ENCODE measurements around the gene TMEM51. TPM values are rescaled to one million over a fixed set of nuclear protein-coding genes. Genes with fewer than 3 reads are reported as not detected.

The TMEM51 gene
- polyA plus RNA-seq, 1 donor from 2014 or later: not detected

DNA sequence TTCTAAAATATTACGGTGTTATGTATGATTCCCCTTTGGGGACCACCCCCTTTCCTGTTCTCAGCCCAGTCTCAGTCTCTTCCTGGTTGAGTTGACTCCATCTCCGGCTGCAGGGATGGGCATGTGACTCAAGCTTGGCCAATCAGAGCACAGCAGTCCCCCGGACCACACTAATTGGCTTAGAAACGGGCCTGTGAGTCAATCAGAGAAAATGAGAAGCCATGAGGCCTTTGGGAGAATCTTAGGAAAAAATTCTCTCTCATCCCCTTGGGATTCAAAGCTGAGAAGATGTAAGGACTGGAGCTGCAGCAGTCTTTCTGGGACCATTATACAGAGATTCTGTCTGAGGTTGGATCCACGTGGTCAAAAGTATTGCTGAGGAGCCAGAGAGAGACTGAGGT, 82.8 kb downstream of the TMEM51 start:
- Mint-ChIP-seq H3K27me3 (peaks cover 6% of the 10 kb centered on the region), H3K4me1 (peaks cover 0 to 4% (median 3%) of the 10 kb centered on the region in 3 donors), H3K36me3 (peaks cover 1% of the 10 kb centered on the region), H3K9me3 (no peaks in the 10 kb centered on the region), H3K27ac (no peak overlapping the region), H3K4me3 (no peak overlapping the region)

DNA sequence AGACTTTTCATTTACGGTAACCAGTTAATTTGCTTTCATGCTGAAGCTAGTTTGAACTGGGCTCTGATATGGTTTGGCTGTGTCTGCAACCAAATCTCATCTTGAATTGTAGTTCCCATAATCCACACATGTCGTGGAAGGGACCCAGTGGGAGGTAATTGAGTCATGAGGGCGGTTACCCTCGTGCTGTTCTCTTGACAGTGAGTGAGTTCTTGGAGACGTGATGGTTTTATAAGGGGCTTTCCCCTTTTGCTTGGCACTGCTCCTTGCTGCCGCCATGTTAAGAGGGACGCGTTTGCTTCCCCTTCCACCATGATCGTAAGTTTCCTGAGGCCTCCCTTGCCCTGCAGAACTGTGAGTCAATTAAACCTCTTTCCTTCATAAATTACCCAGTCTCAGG, 83.2 kb downstream of the TMEM51 start:
- Mint-ChIP-seq H3K4me3 (no peak overlapping the region), H3K27ac (no peak overlapping the region), H3K36me3 (peaks cover 1% of the 10 kb centered on the region), H3K4me1 (no peaks in the 10 kb centered on the region), H3K27me3 (peaks cover 6% of the 10 kb centered on the region), H3K9me3 (no peaks in the 10 kb centered on the region)

DNA sequence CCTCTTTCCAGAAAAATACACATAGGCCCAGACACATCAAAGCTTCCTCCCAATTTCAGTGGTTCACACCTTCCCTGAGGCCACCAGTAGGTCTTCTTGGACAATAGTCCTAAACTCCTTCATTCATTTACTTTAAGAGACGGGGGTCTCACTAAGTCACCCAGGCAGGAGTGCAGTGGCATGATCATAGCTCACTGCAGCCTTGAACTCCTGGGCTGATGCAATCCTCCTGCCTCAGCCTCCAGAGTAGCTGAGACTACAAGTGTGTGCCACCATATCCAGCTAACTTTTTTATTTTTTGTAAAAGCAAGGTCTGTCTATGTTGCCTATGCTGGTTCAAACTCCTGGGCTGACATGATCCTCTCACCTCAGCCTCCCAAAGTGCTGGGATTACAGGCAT, 85.2 kb downstream of the TMEM51 start:
- Mint-ChIP-seq H3K4me3 (no peak overlapping the region), H3K36me3 (peaks cover 1% of the 10 kb centered on the region), H3K9me3 (no peaks in the 10 kb centered on the region), H3K4me1 (peaks cover 0 to 2% (median 0%) of the 10 kb centered on the region in 3 donors), H3K27me3 (peaks cover 6% of the 10 kb centered on the region), H3K27ac (no peak overlapping the region)

DNA sequence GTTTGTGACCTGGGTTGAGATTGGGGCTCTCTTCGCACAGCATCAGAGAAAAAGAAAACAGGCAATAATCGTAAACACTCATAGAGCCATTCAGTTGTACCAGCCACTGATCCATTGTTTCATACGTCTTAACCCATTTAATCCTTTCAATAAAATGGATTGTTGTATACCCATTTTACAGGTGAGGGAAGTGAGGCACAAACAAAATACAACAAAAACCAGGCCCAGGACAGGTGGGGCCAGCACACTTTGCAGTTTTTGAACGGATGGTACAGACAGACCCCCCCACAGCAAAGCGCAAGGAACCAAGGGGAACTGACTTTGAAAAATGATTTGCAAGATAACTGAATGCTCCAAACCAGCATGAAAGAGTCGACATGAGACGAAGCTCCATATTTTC, 89.2 kb downstream of the TMEM51 start:
- no peak overlapping the region for H3K27ac Mint-ChIP-seq
- H3K4me3 Mint-ChIP-seq: no peak overlapping the region
- peaks cover 5 to 8% (median 6%) of the 10 kb centered on the region in 3 donors for H3K4me1 Mint-ChIP-seq
- H3K27me3 Mint-ChIP-seq: peaks cover 23% of the 10 kb centered on the region
- H3K36me3 Mint-ChIP-seq: peaks cover 1% of the 10 kb centered on the region
- H3K9me3 Mint-ChIP-seq: peaks cover 0 to 8% (median 5%) of the 10 kb centered on the region in 3 donors

DNA sequence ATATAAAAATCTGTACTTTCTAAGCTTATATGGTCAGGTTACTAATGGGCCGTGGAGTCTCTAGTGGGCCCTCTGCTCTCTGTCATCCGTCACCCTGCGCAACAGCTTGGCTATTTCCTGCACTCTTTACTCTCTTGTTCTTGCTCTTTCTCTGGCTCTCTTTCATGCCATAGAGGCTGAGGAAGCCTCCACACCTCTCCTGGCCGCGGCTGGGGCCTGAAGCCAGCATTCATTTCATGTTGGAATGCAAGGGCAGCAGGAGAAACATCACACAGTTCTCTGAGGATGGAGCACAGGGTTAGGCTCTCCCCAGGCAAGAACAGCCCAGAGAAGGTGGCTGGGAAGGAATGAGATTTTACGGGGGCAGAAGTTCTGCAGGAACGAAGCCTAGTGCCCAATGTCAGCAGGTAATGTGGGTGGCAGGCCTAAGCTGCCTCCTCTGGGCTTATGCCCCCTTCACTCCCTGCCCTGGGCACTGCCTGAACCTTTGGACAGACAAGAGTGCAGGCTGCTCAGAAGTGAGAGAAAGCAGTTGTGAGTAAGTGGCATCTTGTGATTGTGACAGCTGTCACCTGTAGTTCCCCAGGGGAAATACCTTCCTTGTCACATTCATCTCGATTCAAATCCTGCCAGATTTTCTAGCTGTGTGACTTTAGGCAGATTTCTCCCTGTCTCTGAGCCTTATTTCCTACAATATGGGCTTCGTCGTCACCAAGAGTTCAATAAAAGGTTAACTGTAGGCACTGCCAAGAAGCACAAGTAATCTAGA, 89.9 kb downstream of the TMEM51 start:
- Mint-ChIP-seq H3K4me3 (no peak overlapping the region), H3K27me3 (peaks cover 26% of the 10 kb centered on the region), H3K27ac (no peak overlapping the region), H3K36me3 (peaks cover 1% of the 10 kb centered on the region), H3K4me1 (peaks cover 5 to 9% (median 6%) of the 10 kb centered on the region in 3 donors), H3K9me3 (peaks cover 0 to 8% (median 5%) of the 10 kb centered on the region in 3 donors)

DNA sequence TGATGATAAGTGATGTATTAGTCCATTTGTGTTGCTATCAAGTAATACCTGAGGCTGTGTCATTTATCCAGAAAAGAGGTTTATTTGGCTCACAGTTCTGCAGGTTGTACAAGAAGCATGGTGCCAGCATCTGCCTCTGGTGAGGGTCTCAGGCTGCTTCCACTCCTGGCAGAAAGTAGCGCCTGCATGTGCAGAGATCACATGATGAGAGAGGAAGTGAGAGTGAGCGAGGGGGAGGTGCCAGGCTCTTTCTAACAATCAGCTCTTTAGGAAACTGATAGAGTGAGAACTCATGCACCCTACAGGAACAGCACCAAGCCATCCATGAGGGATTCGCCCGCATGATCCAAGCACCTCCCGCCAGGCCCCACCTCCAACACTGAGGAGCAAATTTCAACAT, 91.3 kb downstream of the TMEM51 start:
- H3K27me3 Mint-ChIP-seq: peaks cover 33% of the 10 kb centered on the region
- H3K27ac Mint-ChIP-seq: no peak overlapping the region
- H3K4me1 Mint-ChIP-seq: peaks cover 6 to 9% (median 7%) of the 10 kb centered on the region in 3 donors
- H3K4me3 Mint-ChIP-seq: peak overlapping the region in 1 of 4 donors; percentile 78
- H3K36me3 Mint-ChIP-seq: no peaks in the 10 kb centered on the region
- H3K9me3 Mint-ChIP-seq: peaks cover 0 to 8% (median 5%) of the 10 kb centered on the region in 3 donors

DNA sequence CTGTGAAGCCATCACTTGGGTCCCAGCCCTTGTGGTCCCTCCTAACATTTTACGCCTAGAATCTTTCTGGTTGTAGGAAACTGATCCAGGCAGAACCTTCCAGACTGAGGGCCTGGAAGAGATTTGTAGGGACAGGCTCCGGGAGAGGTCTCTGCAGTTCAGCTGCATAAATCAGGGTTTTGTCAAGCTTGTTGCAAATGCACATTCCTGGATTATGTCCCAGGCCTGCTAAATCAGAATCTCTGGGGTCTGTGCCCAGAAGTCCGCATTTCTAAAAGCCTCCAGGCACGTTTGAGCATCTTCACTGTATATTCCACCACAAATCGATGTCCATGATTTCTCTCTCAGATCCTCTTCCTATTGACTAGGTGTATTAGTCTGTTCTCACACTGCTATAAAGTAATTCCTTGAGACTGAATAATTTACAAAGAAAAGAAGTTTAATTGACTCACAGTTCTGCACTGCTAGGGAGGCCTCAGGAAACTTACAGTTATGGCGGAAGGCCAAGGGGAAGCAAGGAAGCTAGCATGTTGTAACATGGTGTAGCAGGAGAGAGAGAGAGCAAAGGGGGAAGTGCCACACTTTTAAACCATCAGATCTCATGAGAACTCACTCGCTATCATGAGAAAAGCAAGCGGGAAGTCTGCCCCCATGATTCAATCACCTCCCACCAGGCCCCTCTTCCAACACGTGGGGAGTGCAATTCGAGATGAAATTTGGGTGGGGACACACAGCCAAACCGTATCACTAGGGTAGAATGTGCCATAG, 92.2 kb downstream of the TMEM51 start:
- no peak overlapping the region for H3K27ac Mint-ChIP-seq
- no peaks in the 10 kb centered on the region for H3K36me3 Mint-ChIP-seq
- peaks cover 35% of the 10 kb centered on the region for H3K27me3 Mint-ChIP-seq
- H3K4me3 Mint-ChIP-seq: peak overlapping the region in 1 of 4 donors; percentile 77
- H3K9me3 Mint-ChIP-seq: peaks cover 0 to 8% (median 5%) of the 10 kb centered on the region in 3 donors
- H3K4me1 Mint-ChIP-seq: peaks cover 6 to 9% (median 7%) of the 10 kb centered on the region in 3 donors

DNA sequence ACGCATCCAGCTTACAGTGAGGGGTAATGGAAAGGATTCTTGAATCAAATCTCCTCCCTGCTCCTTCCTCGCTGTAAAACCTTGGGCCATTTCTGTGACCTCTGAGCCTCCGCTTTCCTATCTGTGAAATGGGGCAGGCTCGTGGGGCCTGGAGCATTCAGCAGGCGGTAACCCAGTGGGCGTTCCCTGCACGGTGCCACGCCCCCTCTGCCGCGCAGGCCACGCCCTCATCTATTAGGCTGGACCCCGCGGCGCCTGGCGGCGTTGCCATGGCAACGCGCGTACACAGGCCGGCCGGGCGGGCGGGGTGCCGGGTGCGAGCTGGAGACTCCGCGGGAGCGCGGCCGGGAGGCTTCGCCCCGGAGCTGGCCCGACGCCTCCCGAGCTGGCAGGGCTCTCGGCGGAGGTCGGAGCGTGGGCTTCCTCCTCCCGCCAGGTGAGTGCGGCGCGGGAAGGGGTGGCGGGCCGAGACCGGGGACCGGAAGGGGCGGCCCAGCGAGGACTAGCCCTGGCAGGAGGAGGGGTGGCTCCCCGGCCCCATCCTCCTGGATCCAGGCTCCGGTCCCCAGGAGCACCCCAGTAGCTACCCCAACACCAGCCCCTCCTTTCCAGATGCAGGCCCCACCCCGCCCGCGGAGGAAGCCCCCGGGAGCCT, 93.5 kb downstream of the TMEM51 start, which contains the start of gene FHAD1:
TSS of gene FHAD1 (plus strand) at position 264 of the 655 bp plus-strand sequence. CDS start 4,562 bp downstream, outside the sequence.
- Mint-ChIP-seq H3K27me3 (peaks cover 32% of the 10 kb centered on the region), H3K4me1 (peaks cover 6 to 9% (median 7%) of the 10 kb centered on the region in 3 donors), H3K36me3 (no peaks in the 10 kb centered on the region), H3K27ac (peak within 1 kb of the TSS in 1 of 3 donors; percentile 75), H3K4me3 (peak within 1 kb of the TSS in 3 of 4 donors; percentile 35 to 77 (median 67)), H3K9me3 (peaks cover 0 to 8% (median 5%) of the 10 kb centered on the region in 3 donors)

DNA sequence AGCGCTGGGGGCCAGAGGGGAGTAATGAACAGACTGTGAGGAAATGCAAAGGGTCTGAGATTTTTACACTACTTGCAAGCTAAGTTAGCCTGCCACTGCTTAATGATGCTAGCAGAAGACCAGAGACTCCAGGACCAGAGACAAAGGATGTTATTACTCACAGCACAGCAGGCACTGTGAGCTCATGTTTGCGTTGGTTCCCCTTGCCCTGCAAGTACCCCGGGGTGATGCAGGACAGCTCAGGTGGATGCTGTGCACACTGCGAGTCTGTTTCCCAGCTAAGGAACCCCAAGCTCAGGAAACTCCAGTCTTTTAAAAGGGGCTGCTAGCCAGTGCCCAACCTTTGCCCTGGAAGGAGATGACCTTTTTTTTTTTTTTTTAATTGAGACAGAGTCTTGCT, 94.7 kb downstream of the TMEM51 start:
- Mint-ChIP-seq H3K36me3 (no peaks in the 10 kb centered on the region), H3K9me3 (peaks cover 0 to 8% (median 5%) of the 10 kb centered on the region in 3 donors), H3K27ac (no peak overlapping the region), H3K4me1 (peaks cover 6 to 13% (median 8%) of the 10 kb centered on the region in 3 donors), H3K4me3 (no peak overlapping the region), H3K27me3 (peaks cover 32% of the 10 kb centered on the region)

DNA sequence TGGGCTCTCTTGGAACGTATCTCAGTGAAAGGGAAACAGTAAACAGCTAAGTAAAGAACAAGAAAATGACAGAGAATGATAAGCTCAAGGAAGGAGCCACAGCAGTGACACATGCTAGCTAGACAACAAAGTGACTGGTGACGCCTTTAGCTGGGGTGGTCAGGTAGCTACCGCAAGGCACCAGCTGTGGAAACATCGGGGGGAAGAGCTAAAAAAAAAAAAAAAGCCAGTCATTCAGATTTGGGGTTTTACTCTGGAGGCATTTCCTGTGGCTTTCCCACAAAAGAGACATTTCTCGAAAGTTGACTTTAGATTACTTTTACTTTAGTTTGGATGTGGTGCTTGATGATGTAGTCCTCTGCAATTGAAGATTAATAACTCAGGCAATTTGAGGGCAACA, 95.5 kb downstream of the TMEM51 start:
- Mint-ChIP-seq H3K36me3 (no peaks in the 10 kb centered on the region), H3K27me3 (peaks cover 32% of the 10 kb centered on the region), H3K4me3 (no peak overlapping the region), H3K27ac (no peak overlapping the region), H3K9me3 (peaks cover 0 to 8% (median 5%) of the 10 kb centered on the region in 3 donors), H3K4me1 (peaks cover 6 to 13% (median 9%) of the 10 kb centered on the region in 3 donors)

DNA sequence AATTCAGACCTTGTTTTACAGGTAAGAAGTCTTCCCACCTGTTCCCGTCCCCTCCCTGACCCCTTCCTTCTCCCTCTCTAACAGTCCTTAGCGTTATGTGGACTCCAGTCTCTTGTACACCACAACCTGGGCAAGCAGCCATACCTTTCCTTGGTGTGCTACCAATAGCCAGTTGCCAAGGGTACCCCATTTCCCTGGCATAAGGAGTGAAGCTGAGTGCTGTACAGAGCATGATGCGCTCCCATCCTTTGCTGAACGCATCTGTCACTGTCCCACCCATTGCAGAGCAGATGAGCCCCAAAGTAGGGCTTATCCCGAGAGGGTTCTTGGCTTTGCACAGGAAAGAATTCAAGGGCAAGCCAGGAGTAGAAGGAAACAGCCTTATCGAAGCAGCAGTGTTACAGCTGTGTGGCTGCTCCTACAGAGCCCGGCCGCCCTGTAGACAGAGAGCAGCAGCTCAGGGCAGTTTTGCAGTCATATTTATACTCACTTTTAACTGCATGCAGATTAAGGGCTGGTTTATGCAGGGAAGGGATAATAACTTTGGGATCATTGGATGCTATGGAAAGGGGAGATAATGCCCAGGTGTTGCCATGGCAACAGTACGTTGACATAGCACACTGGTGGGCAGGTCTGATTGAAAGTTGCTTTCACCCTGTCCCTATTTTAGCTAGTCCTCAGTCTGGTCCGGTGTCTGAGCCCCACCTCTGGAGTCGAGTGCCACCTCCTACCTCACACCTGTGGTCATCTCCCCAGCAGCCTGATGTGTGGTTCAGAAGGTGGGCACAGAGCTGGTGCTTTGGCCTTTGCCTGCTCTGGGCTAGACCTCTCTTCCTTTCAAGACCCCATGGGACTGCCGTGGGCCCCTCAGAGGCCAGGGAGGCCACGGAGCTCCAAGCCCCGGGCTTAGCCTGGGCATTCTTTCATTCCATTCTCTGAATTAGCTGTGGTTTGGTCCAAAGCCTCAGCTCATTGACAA, 98.6 kb downstream of the TMEM51 start:
- no peak overlapping the region for H3K27ac Mint-ChIP-seq
- H3K27me3 Mint-ChIP-seq: peaks cover 18% of the 10 kb centered on the region
- H3K9me3 Mint-ChIP-seq: no peaks in the 10 kb centered on the region
- no peak overlapping the region for H3K4me3 Mint-ChIP-seq
- peaks cover 0 to 10% (median 7%) of the 10 kb centered on the region in 3 donors for H3K4me1 Mint-ChIP-seq
- H3K36me3 Mint-ChIP-seq: no peaks in the 10 kb centered on the region

DNA sequence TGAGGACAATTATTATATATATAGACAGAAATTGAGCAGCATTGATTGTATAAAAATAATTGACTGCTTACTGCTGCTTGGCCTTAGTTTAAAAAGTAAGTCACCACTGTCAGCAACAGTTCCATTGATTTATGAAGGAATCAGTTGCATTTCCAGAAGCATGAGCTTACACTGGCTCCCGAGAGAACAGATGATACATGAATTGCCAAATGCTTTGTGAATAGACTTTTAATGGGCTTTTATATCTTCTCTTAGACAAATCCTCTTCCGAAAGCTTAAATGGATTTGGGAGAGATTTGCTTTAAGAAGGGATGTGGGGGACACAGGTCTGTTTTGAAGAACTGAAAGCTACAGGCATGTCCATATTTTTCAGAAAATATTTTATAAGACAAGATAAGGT, 101.0 kb downstream of the TMEM51 start:
- H3K9me3 Mint-ChIP-seq: no peaks in the 10 kb centered on the region
- H3K4me1 Mint-ChIP-seq: peaks cover 0 to 6% (median 2%) of the 10 kb centered on the region in 3 donors
- H3K36me3 Mint-ChIP-seq: no peaks in the 10 kb centered on the region
- peaks cover 4% of the 10 kb centered on the region for H3K27me3 Mint-ChIP-seq
- H3K27ac Mint-ChIP-seq: no peak overlapping the region
- H3K4me3 Mint-ChIP-seq: no peak overlapping the region

DNA sequence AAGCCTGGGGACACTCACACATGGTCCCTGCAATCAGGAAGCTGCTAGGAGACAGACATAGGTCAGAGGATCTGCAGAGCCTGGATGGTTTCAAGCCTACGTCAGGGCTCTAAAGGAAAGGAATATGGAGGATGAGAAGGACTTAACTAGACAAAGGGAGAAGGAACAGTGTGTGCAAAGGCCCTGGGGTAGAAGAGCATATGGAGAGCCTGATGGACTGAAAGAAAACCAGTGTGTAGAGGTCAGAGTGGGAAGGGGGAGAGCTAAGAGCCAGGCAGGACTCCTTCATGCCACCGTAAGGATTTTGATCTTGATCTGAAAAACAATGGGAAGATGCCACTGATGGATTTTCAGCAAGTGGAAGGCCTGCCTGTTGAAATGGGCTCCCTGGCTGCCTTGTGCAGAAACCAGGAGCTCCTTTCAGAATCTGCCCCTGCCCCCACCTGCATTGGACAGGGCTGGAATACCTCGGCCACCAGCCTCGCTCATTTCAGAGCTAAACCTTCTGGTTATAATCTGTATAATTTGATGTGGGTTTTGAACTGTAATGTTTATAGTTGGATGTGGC, 102.1 kb downstream of the TMEM51 start:
- Mint-ChIP-seq H3K4me3 (no peak overlapping the region), H3K9me3 (no peaks in the 10 kb centered on the region), H3K4me1 (peaks cover 0 to 6% (median 4%) of the 10 kb centered on the region in 3 donors), H3K27me3 (peaks cover 4% of the 10 kb centered on the region), H3K36me3 (no peaks in the 10 kb centered on the region), H3K27ac (no peak overlapping the region)

DNA sequence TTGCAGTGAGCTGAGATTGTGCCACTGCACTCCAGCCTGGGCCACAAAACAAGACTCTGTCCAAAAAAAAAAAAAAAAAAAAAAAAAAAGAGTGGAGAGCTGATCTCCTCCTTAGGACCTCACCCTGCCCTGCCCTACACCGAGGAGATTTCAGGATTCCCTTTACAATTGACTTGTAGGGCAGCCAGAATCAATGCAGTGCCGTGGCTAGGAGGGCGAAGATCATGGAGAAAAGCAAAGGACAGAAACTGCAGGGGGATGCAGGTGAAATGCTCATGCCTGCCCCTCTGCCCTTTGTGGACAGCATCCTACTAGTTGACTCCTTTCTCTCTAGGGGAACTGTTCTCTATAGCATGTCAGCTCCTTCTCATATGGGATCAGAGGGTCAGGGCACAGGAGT, 103.0 kb downstream of the TMEM51 start:
- Mint-ChIP-seq H3K4me3 (no peak overlapping the region), H3K4me1 (peaks cover 0 to 13% (median 9%) of the 10 kb centered on the region in 3 donors), H3K36me3 (no peaks in the 10 kb centered on the region), H3K9me3 (no peaks in the 10 kb centered on the region), H3K27me3 (peaks cover 8% of the 10 kb centered on the region), H3K27ac (no peak overlapping the region)

All from IgD-negative memory B cell (primary cell).